AG09309 (cell line): ENCODE measurements around the gene GATC.

Experiments
- DNase-seq: peaks from one replicate; pipeline ENCODE4 v3.0.0-alpha.2; 2010; ENCODE audit warnings: low read depth
- H3K4me3 ChIP-seq: 2 replicates; pipeline ENCODE4 v1.5.1; 2011; ENCODE audit warnings: mild to moderate bottlenecking, low read depth, low read length, moderate library complexity; ENCODE audit not compliant: control insufficient read depth
- CTCF ChIP-seq: IDR thresholded peaks from 2 replicates; pipeline ENCODE4 v1.5.1; 2011; ENCODE audit warnings: mild to moderate bottlenecking, low read depth, low read length, inconsistent platforms; ENCODE audit not compliant: insufficient read depth, control insufficient read depth; ENCODE audit errors: missing control alignments

GATC gene

GRCh38 chr12:120468821-120469449 is 22.7 kb downstream of the GATC start:
- no peak for DNase-seq
- no peak for TF ChIP-seq CTCF
- peak overlapping the region; percentile 75 for H3K4me3 ChIP-seq

GRCh38 chr12:120469450-120470149 is 23.4 kb downstream of the GATC start, which contains the start of gene SRSF9:
SRSF9 (minus strand) TSS chr12:120469748; CDS start chr12:120469609, 139 bp downstream.
- peak; percentile 88 for TF ChIP-seq CTCF

GRCh38 chr12:120470150-120470784 is 24.0 kb downstream of the GATC start:
- H3K4me3 ChIP-seq = peak overlapping the region; percentile 75
- no peak for TF ChIP-seq CTCF
- no peak for DNase-seq

More at GRCh38 chr12:120469450-120470149, 23.4 kb downstream of the GATC start, which contains the start of gene SRSF9:
- peak; percentile 86 for DNase-seq
- H3K4me3 ChIP-seq = peak within 1 kb of the TSS; percentile 75

GRCh38 chr12:120472521-120472920 is 26.3 kb downstream of the GATC start:
- no peak for TF ChIP-seq CTCF
- no peak for DNase-seq
- no peak overlapping the region for H3K4me3 ChIP-seq

- H3K4me3 ChIP-seq = no peak overlapping the region
- no peak for TF ChIP-seq CTCF
- DNase-seq = no peak
Measured at GRCh38 chr12:120473807-120474615, 27.8 kb downstream of the GATC start.

- DNase-seq = no peak
- no peak overlapping the region for H3K4me3 ChIP-seq
- TF ChIP-seq CTCF = no peak
Measured at GRCh38 chr12:120474616-120474960, 28.3 kb downstream of the GATC start.
